Suprapubic skin (tissue), 4 donors: ENCODE results near the gene NFKBIA.

Source experiments
- EP300 ChIP-seq: sonication (generic); formaldehyde crosslinking; IDR thresholded peaks from one replicate; pipeline ENCODE4 v1.6.1; 2017; ENCODE audit warnings: antibody characterized with exemption
- POLR2A ChIP-seq, 2 donors: fragments of 450-650 bp; IDR thresholded peaks; one replicate each; pipeline ENCODE4 v1.6.1; 2017; ENCODE audit warnings: antibody characterized with exemption in 2 of 2, mild to moderate bottlenecking in 2 of 2, moderate library complexity in 2 of 2
- POLR2AphosphoS5 ChIP-seq, 3 donors: sonication (generic); formaldehyde crosslinking; IDR thresholded peaks; one replicate each; pipeline ENCODE4 v1.6.1; 2017; ENCODE audit warnings: antibody characterized with exemption in 3 of 3
- TF ChIP-seq, protein P1 (sequence below), 2 donors: fragments of 200-600 bp in 1 of 2; fragments of 450-650 bp in 1 of 2; sonication (generic) in 1 of 2; IDR thresholded peaks; one replicate each; pipeline ENCODE4 v1.5.1; 2016 to 2019; ENCODE audit warnings: antibody characterized with exemption in 2 of 2, mild to moderate bottlenecking in 1 of 2, moderate library complexity in 1 of 2

DNA sequence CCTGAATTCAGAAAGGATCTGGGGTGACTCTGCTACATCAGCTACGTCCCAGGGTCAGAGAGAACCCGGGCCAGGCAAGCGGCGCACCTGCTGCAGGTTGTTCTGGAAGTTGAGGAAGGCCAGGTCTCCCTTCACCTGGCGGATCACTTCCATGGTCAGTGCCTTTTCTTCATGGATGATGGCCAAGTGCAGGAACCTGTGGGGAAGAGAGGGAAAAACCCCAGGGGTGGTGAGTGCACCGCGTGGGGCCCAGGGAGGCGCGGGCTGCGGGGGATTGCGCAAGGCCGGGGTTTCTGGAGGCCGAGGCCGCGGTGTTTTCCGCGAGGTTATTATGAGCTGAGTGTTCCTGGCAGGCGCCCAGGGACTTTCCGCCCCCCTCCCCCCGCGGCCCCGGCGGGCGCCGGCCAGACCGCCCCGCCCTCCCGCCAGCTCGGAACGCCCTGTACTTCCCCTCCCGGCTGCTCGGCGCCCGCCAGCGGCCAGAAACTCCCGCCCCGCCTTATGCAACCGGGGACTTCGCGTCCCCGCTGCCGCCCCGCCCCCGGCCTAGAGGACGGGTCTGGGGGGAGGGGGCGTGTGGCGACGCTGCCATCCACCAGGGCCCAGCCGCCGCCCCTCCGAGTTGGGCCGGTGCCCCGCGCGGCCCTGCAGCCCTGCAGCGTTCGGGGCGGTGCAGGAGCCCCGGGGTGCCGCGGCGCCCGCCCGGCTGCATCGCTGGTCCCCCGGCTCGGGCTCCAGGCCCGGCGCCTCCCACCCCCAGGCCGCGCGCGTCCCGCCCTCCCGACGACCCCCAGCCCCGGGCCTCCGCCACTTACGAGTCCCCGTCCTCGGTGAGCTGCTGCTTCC lies 723 bp downstream of the NFKBIA start:
- peak; percentile 28 to 97 (median 85) for TF ChIP-seq POLR2AphosphoS5 (IDR thresholded peaks at IDR 0.05)
- TF ChIP-seq POLR2A (IDR thresholded peaks at IDR 0.05), result peak in 1 of 2 donors; percentile 9
- TF ChIP-seq, protein P1, sequence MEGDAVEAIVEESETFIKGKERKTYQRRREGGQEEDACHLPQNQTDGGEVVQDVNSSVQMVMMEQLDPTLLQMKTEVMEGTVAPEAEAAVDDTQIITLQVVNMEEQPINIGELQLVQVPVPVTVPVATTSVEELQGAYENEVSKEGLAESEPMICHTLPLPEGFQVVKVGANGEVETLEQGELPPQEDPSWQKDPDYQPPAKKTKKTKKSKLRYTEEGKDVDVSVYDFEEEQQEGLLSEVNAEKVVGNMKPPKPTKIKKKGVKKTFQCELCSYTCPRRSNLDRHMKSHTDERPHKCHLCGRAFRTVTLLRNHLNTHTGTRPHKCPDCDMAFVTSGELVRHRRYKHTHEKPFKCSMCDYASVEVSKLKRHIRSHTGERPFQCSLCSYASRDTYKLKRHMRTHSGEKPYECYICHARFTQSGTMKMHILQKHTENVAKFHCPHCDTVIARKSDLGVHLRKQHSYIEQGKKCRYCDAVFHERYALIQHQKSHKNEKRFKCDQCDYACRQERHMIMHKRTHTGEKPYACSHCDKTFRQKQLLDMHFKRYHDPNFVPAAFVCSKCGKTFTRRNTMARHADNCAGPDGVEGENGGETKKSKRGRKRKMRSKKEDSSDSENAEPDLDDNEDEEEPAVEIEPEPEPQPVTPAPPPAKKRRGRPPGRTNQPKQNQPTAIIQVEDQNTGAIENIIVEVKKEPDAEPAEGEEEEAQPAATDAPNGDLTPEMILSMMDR (IDR thresholded peaks at IDR 0.05), result no peak
- peak; percentile 92 for TF ChIP-seq EP300
